ENCODE measurements around the gene EID3. TPM values are rescaled to one million over a fixed set of nuclear protein-coding genes. Genes with fewer than 3 reads are reported as not detected.

Gene EID3
- total and polyA plus RNA-seq, 4 donors: 0.17 to 6.4 (median 1.2) TPM

GRCh38 chr12:104339663-104340062, 36.1 kb downstream of the EID3 start:
- Histone ChIP-seq H3K36me3 (ENCODE audit: control insufficient read depth in 4 of 4, insufficient read depth in 3 of 4, low read depth in 1 of 4, low read length in 3 of 4) (peaks cover 18 to 54% (median 41%) of the 10 kb centered on the region in 4 donors), H3K9ac (ENCODE audit: low read depth in 1 of 2, low read length in 2 of 2) (no peak overlapping the region), H3K27ac (ENCODE audit: low read depth in 1 of 2, low read length in 2 of 2) (no peak overlapping the region), H3K9me3 (ENCODE audit: control insufficient read depth in 4 of 4, low read length in 3 of 4) (no peaks in the 10 kb centered on the region), H3K27me3 (ENCODE audit: control insufficient read depth in 4 of 4, insufficient read depth in 4 of 4, low read length in 3 of 4) (no peaks in the 10 kb centered on the region), H3K4me3 (ENCODE audit: low read depth in 1 of 3, low read length in 3 of 3) (no peak overlapping the region), H3K4me1 (ENCODE audit: control insufficient read depth in 4 of 4, insufficient read depth in 4 of 4, low read length in 3 of 4) (no peaks in the 10 kb centered on the region)
- WGBS: 94% methylated on average over 3 of the region's 3 CpGs
- TF ChIP-seq NR2F2 (IDR thresholded peaks at IDR 0.05): no peak
- no peak for TF ChIP-seq FOXA1 (IDR thresholded peaks at IDR 0.05)
- TF ChIP-seq HNF4A (conservative IDR thresholded peaks at IDR 0.05): no peak
- TF ChIP-seq ZBTB33 (IDR thresholded peaks at IDR 0.05): no peak
- TF ChIP-seq CTCF (IDR thresholded peaks at IDR 0.05; ENCODE audit: low read depth, low read length, missing input control): no peak
- TF ChIP-seq YY1 (IDR thresholded peaks at IDR 0.05): no peak
- TF ChIP-seq HNF4G (IDR thresholded peaks at IDR 0.05): no peak
- TF ChIP-seq RAD21 (IDR thresholded peaks at IDR 0.05): no peak
- TF ChIP-seq RXRA (IDR thresholded peaks at IDR 0.05): no peak
- TF ChIP-seq REST (IDR thresholded peaks at IDR 0.05): no peak
- no peak for TF ChIP-seq FOXA2 (IDR thresholded peaks at IDR 0.05)
- no peak for TF ChIP-seq JUND (IDR thresholded peaks at IDR 0.05)
- no peak for TF ChIP-seq SP1 (IDR thresholded peaks at IDR 0.05)
- no peak for TF ChIP-seq TAF1 (conservative IDR thresholded peaks at IDR 0.05)
- no peak for TF ChIP-seq ATF3 (IDR thresholded peaks at IDR 0.05)
- no peak for TF ChIP-seq GABPA (IDR thresholded peaks at IDR 0.05 in 1 of 2, conservative IDR thresholded peaks at IDR 0.05 in 1 of 2)
- TF ChIP-seq MAX (IDR thresholded peaks at IDR 0.05): no peak
- TF ChIP-seq EGR1 (IDR thresholded peaks at IDR 0.05; ENCODE audit: low read depth in 2 of 2): no peak
- no peak for DNase-seq (ENCODE audit: low spot score)

Measured in liver (tissue), 9 donors.